Measurements from ENCODE around the gene PLPP4.

The PLPP4 gene

DNA sequence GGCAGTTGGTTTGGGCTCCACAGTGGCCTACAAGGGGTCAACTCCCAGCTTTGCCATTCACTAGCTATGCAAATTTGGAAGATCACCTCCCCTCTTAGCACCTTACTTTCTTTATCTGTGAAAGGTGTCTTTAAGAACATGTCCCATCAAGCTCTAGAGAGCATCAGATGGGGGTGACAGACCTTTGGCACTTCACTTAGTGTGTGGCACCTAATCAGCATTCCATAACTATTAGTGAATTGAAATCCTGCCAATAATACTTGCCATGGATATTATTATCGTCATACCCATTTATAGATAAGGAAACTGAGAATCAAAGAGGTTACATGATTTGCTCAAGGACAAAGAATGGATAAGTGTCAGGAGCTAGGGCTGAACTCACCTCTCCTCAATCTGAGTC lies 51.9 kb downstream of the PLPP4 start:
- no peak overlapping the region for H3K4me3 ChIP-seq (ENCODE audit: insufficient read depth, low read length, poor library complexity, severe bottlenecking)
- H3K9me3 ChIP-seq (ENCODE audit: insufficient read depth, low read length), result no peaks in the 10 kb centered on the region
- no peak overlapping the region for H3K27ac ChIP-seq (ENCODE audit: low read depth, low read length)
- no peak overlapping the region for H3K9ac ChIP-seq (ENCODE audit: low read length)
- no peaks in the 10 kb centered on the region for H4K20me1 ChIP-seq (ENCODE audit: low read depth, low read length)
- no peaks in the 10 kb centered on the region for H3K79me2 ChIP-seq (ENCODE audit: insufficient read depth, low read length)
- no peak overlapping the region for H2AFZ ChIP-seq (ENCODE audit: low read depth, low read length, severe bottlenecking)
- TF ChIP-seq, protein P1, sequence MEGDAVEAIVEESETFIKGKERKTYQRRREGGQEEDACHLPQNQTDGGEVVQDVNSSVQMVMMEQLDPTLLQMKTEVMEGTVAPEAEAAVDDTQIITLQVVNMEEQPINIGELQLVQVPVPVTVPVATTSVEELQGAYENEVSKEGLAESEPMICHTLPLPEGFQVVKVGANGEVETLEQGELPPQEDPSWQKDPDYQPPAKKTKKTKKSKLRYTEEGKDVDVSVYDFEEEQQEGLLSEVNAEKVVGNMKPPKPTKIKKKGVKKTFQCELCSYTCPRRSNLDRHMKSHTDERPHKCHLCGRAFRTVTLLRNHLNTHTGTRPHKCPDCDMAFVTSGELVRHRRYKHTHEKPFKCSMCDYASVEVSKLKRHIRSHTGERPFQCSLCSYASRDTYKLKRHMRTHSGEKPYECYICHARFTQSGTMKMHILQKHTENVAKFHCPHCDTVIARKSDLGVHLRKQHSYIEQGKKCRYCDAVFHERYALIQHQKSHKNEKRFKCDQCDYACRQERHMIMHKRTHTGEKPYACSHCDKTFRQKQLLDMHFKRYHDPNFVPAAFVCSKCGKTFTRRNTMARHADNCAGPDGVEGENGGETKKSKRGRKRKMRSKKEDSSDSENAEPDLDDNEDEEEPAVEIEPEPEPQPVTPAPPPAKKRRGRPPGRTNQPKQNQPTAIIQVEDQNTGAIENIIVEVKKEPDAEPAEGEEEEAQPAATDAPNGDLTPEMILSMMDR (IDR thresholded peaks at IDR 0.05; ENCODE audit: insufficient read depth, low read length, poor library complexity, severe bottlenecking), result no peak
- no peak for TF ChIP-seq EZH2phosphoT487 (conservative IDR thresholded peaks at IDR 0.05; ENCODE audit: low read length)
- no peak overlapping the region for H3K4me2 ChIP-seq (ENCODE audit: low read depth, low read length, poor library complexity, severe bottlenecking)
- no peaks in the 10 kb centered on the region for H3K9me2 ChIP-seq (replicated peaks; ENCODE audit: insufficient read depth, low read length)
- no peaks in the 10 kb centered on the region for H3K36me3 ChIP-seq (ENCODE audit: low read length)
- H3F3A ChIP-seq (ENCODE audit: insufficient read depth), result no peaks in the 10 kb centered on the region
- H3K27me3 ChIP-seq (ENCODE audit: low read length), result no peaks in the 10 kb centered on the region

DNA sequence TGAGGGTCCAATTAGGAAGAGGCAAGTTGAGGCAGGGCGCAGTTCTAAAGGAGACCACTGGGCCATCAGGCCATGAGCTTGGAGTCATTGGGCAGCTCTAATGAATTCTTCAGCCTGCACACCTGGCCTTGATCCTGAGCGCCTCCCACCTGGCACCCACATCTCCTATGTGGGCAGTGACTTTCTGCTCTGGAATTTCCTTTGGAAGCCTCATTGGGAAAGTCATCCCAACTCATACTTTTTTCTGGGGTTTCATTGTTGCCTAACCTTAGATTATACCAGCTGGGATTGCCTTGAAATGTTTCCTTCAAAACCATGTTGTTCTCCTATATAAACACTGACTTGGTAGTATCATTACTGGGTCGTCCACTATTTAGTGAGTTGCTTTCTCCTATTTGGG lies 54.1 kb downstream of the PLPP4 start:
- TF ChIP-seq, protein P1 (IDR thresholded peaks at IDR 0.05; ENCODE audit: insufficient read depth, low read length, poor library complexity, severe bottlenecking), result no peak
- TF ChIP-seq EZH2phosphoT487 (conservative IDR thresholded peaks at IDR 0.05; ENCODE audit: low read length), result no peak
- Histone ChIP-seq H4K20me1 (ENCODE audit: low read depth, low read length) (no peaks in the 10 kb centered on the region), H3K27ac (ENCODE audit: low read depth, low read length) (no peak overlapping the region)

DNA sequence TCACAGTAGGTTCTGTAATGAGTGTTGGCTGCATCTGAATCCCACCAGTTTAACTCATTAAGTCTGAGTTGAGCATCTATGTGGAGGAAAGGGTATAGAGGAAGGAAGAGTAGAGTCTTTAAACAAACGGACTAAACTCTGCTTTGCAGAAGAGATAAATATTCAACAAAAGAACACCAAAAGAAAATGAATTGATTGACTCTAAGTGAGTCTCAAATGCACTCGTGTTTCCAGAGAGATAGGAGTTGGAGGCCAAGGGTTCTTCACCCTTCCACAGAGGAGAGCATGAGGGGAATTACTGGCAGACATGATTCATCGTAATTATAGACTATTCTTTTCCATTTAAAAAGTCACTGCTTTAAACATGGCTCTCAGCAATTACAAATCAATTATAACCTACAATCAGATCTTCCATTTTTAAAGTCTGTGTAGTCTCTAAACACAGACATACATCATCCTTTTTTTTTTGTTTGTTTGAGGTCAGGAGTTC lies 56.3 kb downstream of the PLPP4 start:
- H3K9me2 ChIP-seq (replicated peaks; ENCODE audit: insufficient read depth, low read length), result no peaks in the 10 kb centered on the region
- no peak overlapping the region for H3K4me2 ChIP-seq (ENCODE audit: low read depth, low read length, poor library complexity, severe bottlenecking)
- no peak for TF ChIP-seq EZH2phosphoT487 (conservative IDR thresholded peaks at IDR 0.05; ENCODE audit: low read length)
- TF ChIP-seq, protein P1 (IDR thresholded peaks at IDR 0.05; ENCODE audit: insufficient read depth, low read length, poor library complexity, severe bottlenecking), result no peak
- no peak overlapping the region for H3K9ac ChIP-seq (ENCODE audit: low read length)
- H3K27me3 ChIP-seq (ENCODE audit: low read length), result no peaks in the 10 kb centered on the region
- no peak overlapping the region for H2AFZ ChIP-seq (ENCODE audit: low read depth, low read length, severe bottlenecking)
- no peaks in the 10 kb centered on the region for H3K36me3 ChIP-seq (ENCODE audit: low read length)
- H3K9me3 ChIP-seq (ENCODE audit: insufficient read depth, low read length), result no peaks in the 10 kb centered on the region
- H4K20me1 ChIP-seq (ENCODE audit: low read depth, low read length), result no peaks in the 10 kb centered on the region
- no peaks in the 10 kb centered on the region for H3F3A ChIP-seq (ENCODE audit: insufficient read depth)
- no peak overlapping the region for H3K4me3 ChIP-seq (ENCODE audit: insufficient read depth, low read length, poor library complexity, severe bottlenecking)
- H3K79me2 ChIP-seq (ENCODE audit: insufficient read depth, low read length), result no peaks in the 10 kb centered on the region
- no peak overlapping the region for H3K27ac ChIP-seq (ENCODE audit: low read depth, low read length)

More for the DNA sequence above, 54.1 kb downstream of the PLPP4 start:
- Histone ChIP-seq H3K79me2 (ENCODE audit: insufficient read depth, low read length) (no peaks in the 10 kb centered on the region), H3K9me2 (replicated peaks; ENCODE audit: insufficient read depth, low read length) (no peaks in the 10 kb centered on the region), H3F3A (ENCODE audit: insufficient read depth) (no peaks in the 10 kb centered on the region), H2AFZ (ENCODE audit: low read depth, low read length, severe bottlenecking) (no peak overlapping the region), H3K36me3 (ENCODE audit: low read length) (no peaks in the 10 kb centered on the region), H3K4me2 (ENCODE audit: low read depth, low read length, poor library complexity, severe bottlenecking) (no peak overlapping the region), H3K9me3 (ENCODE audit: insufficient read depth, low read length) (no peaks in the 10 kb centered on the region), H3K27me3 (ENCODE audit: low read length) (no peaks in the 10 kb centered on the region), H3K9ac (ENCODE audit: low read length) (no peak overlapping the region), H3K4me3 (ENCODE audit: insufficient read depth, low read length, poor library complexity, severe bottlenecking) (no peak overlapping the region)

Data from SU-DHL-6 (cell line).